Keratinocyte (primary cell): ENCODE data around the gene MTA3. TPM values are rescaled to one million over a fixed set of nuclear protein-coding genes. Genes with fewer than 3 reads are reported as not detected.

ENCODE experiments used
- DNase-seq: peaks from one replicate; pipeline ENCODE4 v3.0.0-alpha.2; 2011; ENCODE audit warnings: low read depth, missing footprints, low spot score
- FAIRE-seq: peaks from 2 replicates; lab custom pipeline; 2011; peaks lifted over from hg19 to GRCh38; lab: Jason Lieb, UNC
- H2AFZ ChIP-seq: 2 replicates; pipeline ENCODE4 v1.6.0; 2012; ENCODE audit warnings: low read length, control low read depth, inconsistent platforms; ENCODE audit not compliant: control insufficient read depth
- H3K27ac ChIP-seq: 2 replicates; pipeline ENCODE4 v1.5.1; 2011; ENCODE audit warnings: low read length; ENCODE audit not compliant: control insufficient read depth, insufficient read depth
- H3K27me3 ChIP-seq: 3 replicates; pipeline ENCODE4 v1.6.0; 2011; ENCODE audit warnings: low read length; ENCODE audit not compliant: control insufficient read depth, insufficient read depth; ENCODE audit errors: extremely low read depth
- H3K36me3 ChIP-seq, 2 experiments: 2 replicates in 1 of 2; 3 replicates in 1 of 2; pipeline ENCODE4 v1.5.1; 2011; ENCODE audit warnings: low read length in 2 of 2, mild to moderate bottlenecking in 1 of 2; ENCODE audit not compliant: control insufficient read depth in 2 of 2, insufficient read depth in 2 of 2; ENCODE audit errors: extremely low read depth in 1 of 2
- H3K4me1 ChIP-seq: 3 replicates; pipeline ENCODE4 v1.5.1; 2011; ENCODE audit warnings: low read length; ENCODE audit not compliant: control insufficient read depth, insufficient read depth; ENCODE audit errors: extremely low read depth
- H3K4me2 ChIP-seq: 3 replicates; pipeline ENCODE4 v1.6.0; 2011; ENCODE audit warnings: low read depth, low read length; ENCODE audit not compliant: control insufficient read depth, insufficient read depth; ENCODE audit errors: extremely low read depth
- H3K4me3 ChIP-seq, 3 experiments: fragments of 200-600 bp in 1 of 3; sonication (generic) in 1 of 3; 2 replicates in 2 of 3; 3 replicates in 1 of 3; pipeline ENCODE4 v1.5.1; 2011 to 2016; ENCODE audit warnings: low read length in 3 of 3, mild to moderate bottlenecking in 3 of 3, control low read depth in 2 of 3, inconsistent platforms in 1 of 3, low read depth in 1 of 3, mixed read lengths in 1 of 3, mixed run types in 1 of 3, moderate library complexity in 1 of 3; ENCODE audit not compliant: control insufficient read depth in 2 of 3, insufficient read depth in 2 of 3; ENCODE audit errors: extremely low read depth in 1 of 3
- H3K79me2 ChIP-seq: 2 replicates; pipeline ENCODE4 v1.6.0; 2012; ENCODE audit warnings: low read length; ENCODE audit not compliant: control insufficient read depth, insufficient read depth
- H3K9ac ChIP-seq: 3 replicates; pipeline ENCODE4 v1.6.0; 2011; ENCODE audit warnings: low read length; ENCODE audit not compliant: control insufficient read depth, insufficient read depth; ENCODE audit errors: extremely low read depth
- H3K9me1 ChIP-seq: 3 replicates; pipeline ENCODE4 v1.6.0; 2011; ENCODE audit warnings: low read length; ENCODE audit not compliant: control insufficient read depth, insufficient read depth; ENCODE audit errors: extremely low read depth
- H3K9me3 ChIP-seq: 2 replicates; pipeline ENCODE4 v1.5.1; 2012; ENCODE audit warnings: low read depth, low read length; ENCODE audit not compliant: control insufficient read depth
- H4K20me1 ChIP-seq: 3 replicates; pipeline ENCODE4 v1.6.0; 2011; ENCODE audit warnings: low read length; ENCODE audit not compliant: control insufficient read depth, insufficient read depth; ENCODE audit errors: extremely low read depth
- CTCF ChIP-seq, 3 experiments: IDR thresholded peaks in 1 of 3; conservative IDR thresholded peaks in 1 of 3; optimal IDR thresholded peaks in 1 of 3; 2 replicates in 2 of 3; 3 replicates in 1 of 3; pipeline versions ENCODE3 to v1.5.1; 2011; ENCODE audit warnings: low read length in 3 of 3, mild to moderate bottlenecking in 3 of 3, moderate library complexity in 2 of 3, control low read depth in 1 of 3, inconsistent platforms in 1 of 3; ENCODE audit not compliant: insufficient read depth in 2 of 3; ENCODE audit errors: extremely low read depth in 1 of 3
- EZH2 ChIP-seq: IDR thresholded peaks from one replicate; pipeline ENCODE4 v1.6.1; 2012; ENCODE audit warnings: inconsistent platforms, mild to moderate bottlenecking, low read length, moderate library complexity
- dilution Hi-C: fragments of 300-500 bp; cut with MboI; formaldehyde crosslinking; loops from one replicate; pipeline ENCODE4 v1.7.0; 2020; ENCODE audit warnings: low sequenced_read_pairs; ENCODE audit not compliant: extremely low pct_ligation_motif_present
- polyA plus RNA-seq, 5 experiments: library from polyadenylated mRNA; depleted of rRNA in 3 of 5; stranded (reverse) in 3 of 5; stranded (forward) in 1 of 5; unstranded in 1 of 5; fragments of >200 nt; gene quantifications; 1 replicate in 1 of 5; 2 replicates in 3 of 5; 3 replicates in 1 of 5; pipeline versions ENCODE4 v1.2.1 to v1.2.3, GENCODE V29; 2011 to 2012; ENCODE audit warnings: missing spikeins in 2 of 5, low read depth in 1 of 5, low replicate concordance in 1 of 5

Gene MTA3
- polyA plus RNA-seq, 1 donor (not counting 4 experiments of a cell fraction or from before 2014, with no cell fraction given): 34.3 TPM

GRCh38 chr2:42799881-42800280 is 231.4 kb downstream of the MTA3 start:
- H3K36me3 ChIP-seq: no peaks in the 10 kb centered on the region
- FAIRE-seq (no peak), DNase-seq (no peak)
- TF ChIP-seq CTCF (optimal IDR thresholded peaks at IDR 0.05 in 1 of 3, IDR thresholded peaks at IDR 0.05 in 1 of 3, conservative IDR thresholded peaks at IDR 0.05 in 1 of 3; ENCODE audit: extremely low read depth in 1 of 3, insufficient read depth in 2 of 3, low read length in 3 of 3) (no peak), EZH2 (no peak)
- dilution Hi-C loops: no loop called here
- H3K9me3 ChIP-seq: no peaks in the 10 kb centered on the region
- no peak overlapping the region for H2AFZ ChIP-seq
- H3K4me1 ChIP-seq: peaks cover 13% of the 10 kb centered on the region
- H3K9me1 ChIP-seq: no peaks in the 10 kb centered on the region
- no peaks in the 10 kb centered on the region for H3K79me2 ChIP-seq
- H3K9ac ChIP-seq: no peak overlapping the region
- H4K20me1 ChIP-seq: no peaks in the 10 kb centered on the region
- H3K4me3 ChIP-seq: no peak overlapping the region
- no peaks in the 10 kb centered on the region for H3K27me3 ChIP-seq
- H3K27ac ChIP-seq: no peak overlapping the region
- no peak overlapping the region for H3K4me2 ChIP-seq

- Histone ChIP-seq H3K4me3 (no peak overlapping the region), H3K4me2 (no peak overlapping the region), H3K9me1 (no peaks in the 10 kb centered on the region), H2AFZ (no peak overlapping the region), H3K4me1 (peaks cover 13% of the 10 kb centered on the region), H4K20me1 (no peaks in the 10 kb centered on the region), H3K9me3 (no peaks in the 10 kb centered on the region), H3K9ac (no peak overlapping the region), H3K27me3 (no peaks in the 10 kb centered on the region), H3K27ac (no peak overlapping the region), H3K79me2 (no peaks in the 10 kb centered on the region), H3K36me3 (no peaks in the 10 kb centered on the region)
- TF ChIP-seq CTCF (optimal IDR thresholded peaks at IDR 0.05 in 1 of 3, IDR thresholded peaks at IDR 0.05 in 1 of 3, conservative IDR thresholded peaks at IDR 0.05 in 1 of 3; ENCODE audit: extremely low read depth in 1 of 3, insufficient read depth in 2 of 3, low read length in 3 of 3): no peak
- no peak for TF ChIP-seq EZH2
- dilution Hi-C loops: no loop called here
- no peak for FAIRE-seq
- no peak for DNase-seq
These were observed 232.1 kb downstream of the MTA3 start for GRCh38 chr2:42800461-42800962.
